SIG-M5 treated with dmso at 0.1 percent for 504 hours (cell line): ENCODE data around the gene SRSF9.

Source experiments
- DNase-seq: peaks from one replicate; lab custom pipeline; 2025; ENCODE audit not compliant: unreplicated experiment; lab: John Stamatoyannopoulos, UW

SRSF9 gene

DNA sequence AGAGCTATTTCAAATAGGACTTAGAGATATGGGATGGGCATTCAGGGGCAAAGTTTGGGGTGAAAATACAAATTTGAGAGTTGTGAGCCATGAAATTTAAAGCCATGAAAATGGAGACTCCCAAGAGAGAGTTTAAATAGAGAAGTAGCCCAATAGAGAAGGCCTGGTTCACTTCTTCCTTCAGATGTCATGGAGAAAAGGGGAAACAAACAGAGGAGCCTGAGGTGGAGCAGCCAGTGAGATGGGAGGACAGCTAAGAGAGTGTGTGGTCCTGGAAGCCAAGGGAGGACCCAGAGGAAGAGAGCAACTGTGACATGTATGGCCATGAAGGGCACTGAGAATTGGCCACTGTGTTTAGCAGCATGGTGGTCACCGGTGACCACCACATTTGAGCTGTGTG is 14.1 kb upstream of the SRSF9 start:
- DNase-seq: peak; percentile 18

DNA sequence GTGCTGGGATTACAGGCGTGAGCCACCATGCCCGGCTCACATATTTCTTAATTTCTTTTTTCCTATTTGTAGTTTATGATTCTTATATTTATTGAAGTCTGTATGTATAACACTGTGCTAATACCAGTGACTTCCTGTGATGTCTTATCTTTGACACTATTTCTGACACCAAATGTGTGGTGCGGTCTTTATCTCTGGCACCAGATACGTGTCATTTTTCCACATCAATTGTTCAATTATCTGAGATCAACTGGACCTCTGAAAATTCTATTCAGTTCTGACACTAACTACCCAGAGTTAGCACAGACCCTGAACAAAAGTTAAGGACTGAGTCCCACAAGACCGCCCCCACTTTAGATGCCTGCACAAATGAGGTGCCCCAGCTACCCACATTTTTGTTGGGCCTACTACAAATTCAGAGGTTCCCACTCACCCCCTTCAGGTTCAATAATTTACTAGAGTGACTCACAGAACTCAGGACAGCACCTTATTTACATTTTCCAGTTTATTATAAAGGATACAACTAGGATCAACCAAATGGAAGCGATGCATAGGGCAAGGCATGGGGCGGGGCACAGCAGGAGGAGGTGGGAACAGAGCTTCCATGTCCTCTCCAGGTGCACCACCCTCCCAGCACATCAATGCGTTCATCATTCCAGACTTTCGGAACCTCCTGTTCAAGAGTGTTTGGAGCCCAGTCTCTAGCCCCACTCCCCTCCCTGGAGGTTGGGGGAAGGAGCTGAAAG is 11.6 kb upstream of the SRSF9 start:
- DNase-seq: no peak

DNA sequence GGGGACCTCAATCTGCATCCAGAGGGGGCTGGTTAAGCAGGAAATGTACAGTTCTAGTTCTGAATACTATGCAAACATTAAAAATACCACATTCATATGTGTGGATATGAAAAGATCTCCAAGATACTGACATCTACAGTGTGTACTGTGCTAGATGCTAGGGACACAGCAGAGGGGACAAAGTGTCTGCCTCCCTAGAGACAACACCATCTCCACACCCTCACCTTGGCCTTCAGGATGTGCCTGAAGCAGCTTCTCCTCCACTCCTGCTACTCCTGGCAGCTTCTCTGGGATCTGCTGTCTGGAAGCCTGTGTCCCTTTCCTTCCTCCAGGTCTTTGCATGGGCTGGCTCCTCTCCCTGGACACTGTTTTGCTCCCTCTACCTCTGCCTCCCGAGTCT is 10.7 kb upstream of the SRSF9 start:
- no peak for DNase-seq

DNA sequence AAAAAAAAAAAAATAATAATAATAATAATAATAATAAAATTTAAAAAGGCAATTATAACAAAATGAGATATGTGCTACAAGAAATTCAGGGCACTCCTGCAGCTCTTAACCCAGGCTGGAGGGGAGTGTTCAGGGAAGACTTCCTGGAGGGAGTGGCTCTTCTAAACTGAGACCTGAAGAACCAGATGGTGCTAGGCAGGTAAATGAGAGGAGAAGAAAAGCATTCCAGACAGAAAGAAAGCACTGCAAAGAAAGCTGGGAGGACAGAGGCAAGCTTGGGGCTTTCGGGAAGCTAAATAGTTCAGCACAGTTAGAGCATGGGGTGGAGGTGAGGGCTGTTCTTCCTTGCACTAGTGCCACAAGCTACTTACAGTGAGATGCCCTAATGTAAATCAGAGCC is 9.9 kb upstream of the SRSF9 start:
- no peak for DNase-seq

DNA sequence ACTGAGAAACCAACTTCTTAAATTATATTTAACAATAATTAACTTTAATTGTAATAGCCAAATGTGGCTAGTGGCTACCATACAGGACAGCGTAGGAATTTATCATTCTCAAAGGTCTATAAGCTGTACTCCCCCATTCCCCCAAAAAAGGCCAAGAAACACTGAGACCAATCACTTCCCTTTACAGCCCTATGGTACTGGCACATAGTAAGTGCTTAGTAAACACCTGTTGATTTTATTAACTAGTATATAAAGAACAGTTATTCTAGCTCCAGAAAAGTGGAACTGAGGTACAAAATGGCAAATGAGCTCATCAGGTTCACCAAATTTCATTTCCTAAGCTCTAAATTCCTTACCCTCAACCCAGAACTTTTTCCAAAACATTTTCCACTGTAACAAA is 6.1 kb upstream of the SRSF9 start:
- DNase-seq: no peak

DNA sequence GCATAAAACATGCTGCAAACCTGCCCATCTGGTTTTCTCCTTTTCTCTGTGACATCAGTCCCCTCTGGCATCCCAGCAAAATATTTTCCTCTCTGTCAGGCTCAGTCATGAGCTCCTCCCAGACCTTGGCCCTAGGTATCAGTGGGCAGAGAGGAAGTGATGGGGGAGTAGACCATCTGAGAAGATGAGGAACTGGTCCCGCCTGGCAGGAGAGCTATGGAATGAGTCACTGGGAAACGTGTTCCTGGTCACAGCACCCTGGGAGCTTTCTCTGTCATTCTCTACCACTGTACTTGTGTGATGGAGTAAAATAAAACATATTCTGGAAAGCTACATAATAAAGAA is 5.0 kb upstream of the SRSF9 start:
- DNase-seq: peak; percentile 96

DNA sequence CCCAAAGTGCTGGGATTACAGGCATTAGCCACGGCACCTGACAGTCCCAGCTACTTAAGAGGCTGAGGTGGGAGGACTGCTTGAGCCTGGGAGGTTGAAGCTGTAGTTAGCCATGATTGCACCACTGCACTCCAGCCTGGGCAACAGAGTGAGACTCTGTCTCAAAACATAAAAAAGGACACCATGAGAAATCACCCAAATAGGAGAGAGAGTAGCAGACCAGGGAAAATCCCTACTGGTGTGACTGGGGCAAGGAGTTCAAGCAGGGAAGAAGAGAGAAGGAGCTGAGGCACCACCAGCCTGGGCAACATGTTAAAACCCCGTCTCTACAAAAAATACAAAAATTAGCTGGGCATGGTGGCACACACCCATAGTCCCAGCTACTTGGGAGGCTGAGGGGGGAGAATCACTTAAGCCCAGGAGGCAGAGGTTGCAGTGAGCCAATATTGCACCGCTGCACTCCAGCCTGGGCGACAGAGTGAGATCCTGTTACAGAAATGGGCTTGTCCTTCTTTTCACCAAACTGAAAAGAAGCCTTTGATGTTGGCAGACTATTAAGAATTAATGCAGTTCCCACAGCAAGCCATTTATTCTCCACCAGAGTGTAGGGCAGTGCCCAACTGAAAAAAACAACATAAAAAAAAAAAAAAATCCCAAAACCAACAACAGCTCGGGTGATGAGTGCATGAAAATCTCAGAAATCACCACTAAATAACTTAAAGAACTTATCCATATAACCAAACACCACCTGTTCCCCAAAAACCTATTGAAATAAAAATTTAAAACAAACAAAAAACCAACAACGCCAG is 4.5 kb upstream of the SRSF9 start:
- no peak for DNase-seq

DNA sequence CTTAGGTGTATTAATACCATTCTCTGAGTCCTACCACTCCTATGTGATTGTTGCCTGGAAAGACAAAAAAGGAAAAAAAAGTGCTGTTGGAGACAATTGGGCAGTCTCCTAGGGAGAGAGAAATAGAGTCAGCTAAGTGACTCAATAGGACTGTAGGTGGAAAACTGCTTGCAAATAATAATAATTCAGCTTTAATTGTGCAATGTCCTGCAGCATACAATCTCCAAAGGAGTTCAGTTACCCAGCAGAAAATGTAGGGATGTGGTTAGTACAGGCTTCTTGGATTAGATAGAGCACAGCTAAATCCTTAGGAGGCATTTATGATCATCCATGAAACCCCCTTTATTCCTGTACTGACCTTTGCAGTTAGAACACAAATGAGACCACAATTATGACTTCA is 3.0 kb upstream of the SRSF9 start:
- DNase-seq: no peak

DNA sequence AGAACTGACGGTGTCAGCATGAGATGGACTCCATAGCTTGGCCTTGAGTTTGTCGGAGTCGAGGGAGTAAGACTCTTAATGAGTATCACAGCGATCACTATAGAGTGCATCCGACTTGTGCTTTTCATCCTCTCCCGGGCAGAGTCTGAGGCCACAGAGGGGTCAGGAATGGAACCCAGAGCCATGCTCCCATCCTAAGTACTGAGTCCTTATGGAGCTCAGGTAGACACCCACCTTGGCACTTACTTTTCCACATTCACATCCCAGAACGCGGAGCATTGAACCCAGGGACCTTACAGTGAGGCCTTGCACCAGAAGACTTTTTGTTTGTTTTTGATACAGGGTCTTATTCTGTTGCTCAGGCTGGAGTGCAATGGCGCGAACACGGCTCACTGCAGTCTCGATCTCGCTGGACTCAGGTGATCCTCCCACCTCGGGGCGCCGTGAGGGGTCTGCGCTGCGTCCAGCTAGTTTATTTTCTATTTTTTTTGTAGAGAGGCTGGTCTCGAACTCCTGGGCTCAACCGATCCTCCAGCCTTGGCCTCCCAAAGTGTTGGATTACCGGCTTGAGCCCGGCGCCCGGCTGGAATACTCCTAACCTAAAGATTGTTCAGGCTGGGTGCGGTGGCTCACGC is 719 bp upstream of the SRSF9 start:
- no peak for DNase-seq

DNA sequence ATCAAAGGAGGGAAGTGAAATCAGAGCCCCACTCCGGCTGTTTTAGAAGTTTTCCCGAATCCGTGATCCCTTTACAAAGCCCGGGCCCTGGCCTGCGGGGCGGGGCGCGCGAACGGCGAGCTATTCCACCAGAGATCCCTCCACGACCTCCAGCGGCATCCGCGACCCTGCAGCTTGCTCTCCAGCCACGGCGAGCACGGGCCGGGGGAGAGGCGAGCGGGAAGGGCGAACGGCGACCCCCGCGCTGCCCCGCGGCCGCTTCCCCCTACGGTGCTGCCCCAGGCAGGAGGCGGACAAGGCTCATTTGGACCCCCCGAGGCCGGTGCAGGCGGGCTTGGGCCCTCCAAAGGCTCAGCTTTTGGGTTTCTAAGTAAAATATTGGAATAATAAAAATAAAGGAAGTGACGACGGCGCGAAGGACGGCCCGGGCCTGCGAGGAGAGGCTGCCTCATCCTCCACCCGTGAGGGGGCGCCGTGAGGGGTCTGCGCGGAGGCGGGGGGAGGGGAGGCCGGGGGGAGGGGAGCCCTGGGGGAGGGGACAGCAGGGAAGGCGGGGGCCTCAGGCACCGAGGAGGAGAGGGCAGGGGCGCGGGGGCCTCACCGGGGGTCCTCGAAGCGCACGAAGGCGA is 613 bp downstream of the SRSF9 start:
- peak; percentile 51 for DNase-seq

DNA sequence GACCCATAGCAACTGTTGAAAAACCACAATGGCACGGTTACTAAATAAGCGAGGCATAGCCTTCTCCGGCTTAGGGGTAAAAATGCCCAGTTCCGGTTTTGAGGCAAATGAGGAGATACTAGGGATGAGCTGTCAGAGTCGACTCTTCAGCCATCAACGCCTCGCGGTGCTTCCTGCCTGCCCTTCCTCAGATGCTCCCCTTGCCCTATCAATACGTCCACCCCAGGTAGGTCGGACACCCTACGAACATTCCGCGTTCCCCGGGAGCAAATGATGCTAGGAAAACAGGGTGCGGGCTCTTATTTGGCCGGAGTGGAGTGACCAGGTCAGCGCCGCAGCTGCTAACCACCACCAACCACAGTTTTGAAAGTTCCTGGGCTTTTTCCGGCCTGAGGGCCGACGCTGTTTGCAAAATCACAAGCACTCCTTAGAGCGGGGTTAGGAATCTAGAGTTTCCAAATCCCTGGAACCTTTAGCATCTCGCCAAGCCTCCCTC is 1.2 kb downstream of the SRSF9 start:
- DNase-seq: peak; percentile 81

DNA sequence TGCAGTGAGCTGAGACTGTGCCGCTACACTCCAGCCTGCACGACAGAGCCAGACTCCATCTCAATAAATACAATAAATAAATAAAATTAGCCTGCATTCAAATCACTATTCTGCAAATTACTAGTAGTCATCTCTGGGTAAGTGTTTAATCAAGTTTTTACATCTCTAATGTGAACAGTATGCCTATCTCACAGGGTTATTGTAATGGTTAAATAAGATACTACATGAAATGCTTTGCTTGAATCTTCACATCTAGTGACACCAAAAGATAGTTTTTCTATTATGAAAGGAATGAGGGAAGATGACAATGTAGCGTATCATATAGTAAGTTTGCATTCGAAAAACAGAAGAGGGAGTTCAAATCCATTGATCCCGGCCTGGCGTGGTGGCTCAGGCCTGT is 2.1 kb downstream of the SRSF9 start:
- no peak for DNase-seq

DNA sequence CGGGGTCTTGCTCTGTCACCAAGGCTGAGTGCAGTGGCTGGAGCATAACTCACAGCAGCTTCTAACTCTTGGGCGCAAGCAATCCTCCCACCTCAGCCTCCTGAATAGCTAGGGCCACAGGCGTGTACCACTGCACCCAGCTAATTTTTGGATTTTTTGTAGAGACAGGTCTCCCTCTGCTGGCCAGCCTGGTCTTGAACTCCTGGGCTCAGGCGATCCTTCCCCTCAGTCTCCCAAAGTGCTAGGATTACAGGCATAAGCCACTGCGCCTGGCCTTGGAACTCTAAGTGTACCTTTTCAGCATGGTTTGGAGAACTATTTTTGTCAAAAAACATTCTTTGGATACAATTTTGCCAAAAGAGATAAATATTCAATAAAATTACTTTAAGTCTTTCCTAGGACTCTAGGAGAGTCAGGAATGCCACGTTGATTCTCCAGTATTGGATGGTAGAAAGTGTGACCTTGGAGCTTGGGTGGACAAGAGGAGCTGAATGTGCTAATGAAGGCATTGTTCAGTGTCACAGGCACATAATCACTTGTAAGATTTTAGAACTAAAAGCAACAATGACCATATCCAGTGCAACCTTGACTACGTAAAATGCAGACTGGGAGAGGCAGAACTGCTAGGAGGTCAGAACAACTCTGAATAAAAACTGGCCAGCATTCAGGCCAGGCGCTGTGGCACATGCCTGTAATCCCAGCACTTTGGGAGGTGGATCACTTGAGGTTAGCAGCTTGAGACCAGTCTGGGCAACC is 2.8 kb downstream of the SRSF9 start:
- peak; percentile 66 for DNase-seq

DNA sequence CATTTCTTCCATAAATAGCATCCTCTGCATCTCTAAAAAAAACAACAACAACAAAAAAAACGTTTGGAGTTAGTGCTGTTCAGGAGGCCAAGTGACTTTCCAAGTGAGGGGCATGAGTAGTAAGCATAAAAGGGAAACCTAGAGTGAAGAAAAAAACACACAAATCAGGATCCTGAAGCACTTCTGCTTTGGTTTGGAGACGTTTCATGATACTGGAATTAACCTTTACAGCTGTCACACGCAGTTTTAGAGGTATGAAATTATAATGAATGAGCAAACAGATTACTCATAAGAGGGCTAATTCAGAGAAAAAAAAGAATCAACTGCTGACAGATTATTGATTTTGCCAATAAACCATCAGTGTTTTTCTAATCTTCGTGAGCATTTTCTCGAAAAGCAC is 3.8 kb downstream of the SRSF9 start:
- DNase-seq: no peak

DNA sequence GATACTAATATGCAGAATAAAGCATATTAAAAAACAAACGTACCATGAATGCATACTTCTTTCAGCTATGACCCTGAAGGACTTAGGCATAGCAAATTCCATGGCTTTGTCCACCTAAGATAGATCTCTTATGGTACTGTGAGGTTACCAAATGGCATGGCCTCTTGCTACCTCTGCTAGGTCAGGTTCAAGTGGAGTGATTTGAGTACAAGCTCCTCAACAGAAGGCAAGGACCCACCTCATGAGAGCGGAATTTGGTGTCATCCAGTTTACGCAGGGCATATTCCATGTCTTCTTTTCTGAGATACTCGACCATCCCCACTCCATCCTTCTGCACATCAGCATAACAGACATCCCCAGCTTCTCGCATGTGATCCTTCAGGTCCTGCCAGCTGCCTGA is 5.8 kb downstream of the SRSF9 start:
- DNase-seq: no peak

DNA sequence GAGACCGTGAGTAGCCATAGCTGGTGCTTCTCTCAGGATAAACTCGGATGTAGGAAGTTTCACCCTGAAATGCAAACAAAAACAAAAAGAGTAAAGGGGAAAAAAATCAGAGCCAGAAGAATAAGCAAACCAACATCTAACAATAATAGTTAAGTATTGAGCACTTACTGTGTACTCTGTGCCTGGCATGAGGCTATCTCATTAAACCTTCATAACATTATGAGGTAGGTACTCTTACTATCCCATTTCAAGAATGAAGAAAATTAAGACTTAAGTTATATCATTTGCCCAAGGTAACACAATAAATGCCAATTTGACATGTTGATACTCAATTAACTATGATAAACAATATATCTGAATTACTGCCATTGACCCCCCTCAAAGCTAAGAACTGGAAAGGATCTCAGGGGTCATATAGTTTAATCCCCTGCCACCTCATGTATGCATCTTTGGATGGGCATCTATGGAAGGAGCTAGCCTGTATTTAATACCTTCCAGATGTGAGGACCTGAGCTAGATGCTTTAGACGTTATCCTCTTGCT is 7.4 kb downstream of the SRSF9 start:
- no peak for DNase-seq

DNA sequence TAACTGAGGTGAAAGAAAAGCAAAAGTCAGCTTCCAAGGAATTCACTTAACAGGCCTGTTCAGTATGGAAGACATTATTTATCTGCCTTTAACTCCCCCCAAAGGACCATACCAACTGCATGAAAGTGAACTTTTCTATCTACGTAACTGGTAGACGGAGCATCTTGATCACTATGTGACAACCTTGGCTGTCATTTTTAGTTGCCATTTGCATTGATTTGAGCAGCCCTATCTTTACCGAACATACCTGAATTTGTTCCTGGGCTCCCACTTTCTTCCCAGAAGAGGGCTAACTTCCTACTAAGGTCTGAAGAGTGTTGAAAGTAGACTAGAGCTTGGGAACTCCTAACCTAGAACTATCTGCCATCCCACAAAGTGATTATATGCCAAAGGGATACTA is 9.4 kb downstream of the SRSF9 start:
- DNase-seq: no peak

DNA sequence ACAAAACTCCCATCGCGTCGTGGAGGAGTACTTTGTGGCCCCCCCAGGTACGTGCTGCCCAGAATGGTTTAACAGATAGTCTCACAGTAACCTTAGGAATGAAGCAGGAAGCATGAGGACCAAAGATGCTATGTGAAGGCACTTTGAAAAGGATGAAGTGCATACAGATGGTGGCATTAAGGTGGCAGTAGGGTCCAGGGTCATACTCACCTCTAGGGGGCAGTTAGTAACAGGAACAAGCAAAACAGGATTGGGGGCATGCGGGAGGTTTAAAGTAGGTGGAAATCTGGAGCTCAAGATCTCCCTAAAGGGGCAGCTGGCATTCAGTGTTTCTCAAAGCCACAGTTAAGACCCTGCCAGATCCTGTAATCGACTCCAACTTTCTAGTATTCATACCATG is 12.4 kb downstream of the SRSF9 start:
- DNase-seq: peak; percentile 31

DNA sequence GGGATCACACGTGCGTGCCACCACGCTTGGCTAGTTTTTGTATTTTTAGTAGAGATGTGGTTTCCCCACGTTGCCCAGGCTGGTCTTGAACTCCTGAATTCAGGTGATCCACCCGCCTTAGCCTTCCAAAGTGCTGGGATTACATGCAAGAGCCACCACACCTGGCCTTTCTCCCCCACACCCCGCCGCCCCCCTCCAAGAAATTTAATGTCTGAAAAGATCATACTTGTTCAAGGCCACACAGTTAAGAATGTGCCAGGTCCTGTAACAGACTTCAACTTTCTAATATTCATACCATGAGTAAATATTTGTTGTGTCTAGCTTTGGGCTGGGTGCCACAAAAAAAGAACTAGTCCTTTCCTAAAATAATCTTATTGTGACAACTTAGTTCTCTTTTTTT is 14.2 kb downstream of the SRSF9 start:
- DNase-seq: no peak

DNA sequence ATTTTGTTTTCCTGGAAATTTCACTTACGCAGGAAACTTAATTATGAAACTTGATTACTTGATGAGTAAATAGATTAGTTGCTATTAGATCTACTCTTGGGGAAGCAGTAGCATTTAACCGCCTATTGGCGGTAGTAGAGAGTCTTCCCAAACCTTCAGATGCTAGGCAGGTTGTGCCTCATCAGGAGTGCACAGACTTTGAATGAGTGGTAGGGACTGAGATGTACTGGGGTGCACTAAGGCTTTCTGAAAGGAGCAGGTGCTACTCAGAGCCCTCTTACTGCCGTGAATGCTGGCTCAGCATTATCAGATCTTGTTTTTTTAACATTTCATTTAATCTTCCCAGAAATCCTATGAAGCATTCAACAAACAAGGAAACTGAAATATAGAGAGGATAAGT is 15.6 kb downstream of the SRSF9 start:
- peak; percentile 71 for DNase-seq
